ENCODE data around the gene HCRTR2. TPM values are rescaled to one million over a fixed set of nuclear protein-coding genes. Genes with fewer than 3 reads are reported as not detected.
"Not testable (repeated sequence)": the region's sequence is repeated elsewhere in the genome, so short reads cannot be mapped to it uniquely, and the experiment has no call there.

Gene HCRTR2
- total RNA-seq (2014; rRNA removed; shearing (Covaris generic)), result not detected in 2 replicates
- not detected in 2 replicates for polyA plus RNA-seq (2015; cell fraction: cytosol; rRNA removed)
- not detected in 2 replicates for polyA plus RNA-seq (2015; cell fraction: nucleus; rRNA removed)

DNA sequence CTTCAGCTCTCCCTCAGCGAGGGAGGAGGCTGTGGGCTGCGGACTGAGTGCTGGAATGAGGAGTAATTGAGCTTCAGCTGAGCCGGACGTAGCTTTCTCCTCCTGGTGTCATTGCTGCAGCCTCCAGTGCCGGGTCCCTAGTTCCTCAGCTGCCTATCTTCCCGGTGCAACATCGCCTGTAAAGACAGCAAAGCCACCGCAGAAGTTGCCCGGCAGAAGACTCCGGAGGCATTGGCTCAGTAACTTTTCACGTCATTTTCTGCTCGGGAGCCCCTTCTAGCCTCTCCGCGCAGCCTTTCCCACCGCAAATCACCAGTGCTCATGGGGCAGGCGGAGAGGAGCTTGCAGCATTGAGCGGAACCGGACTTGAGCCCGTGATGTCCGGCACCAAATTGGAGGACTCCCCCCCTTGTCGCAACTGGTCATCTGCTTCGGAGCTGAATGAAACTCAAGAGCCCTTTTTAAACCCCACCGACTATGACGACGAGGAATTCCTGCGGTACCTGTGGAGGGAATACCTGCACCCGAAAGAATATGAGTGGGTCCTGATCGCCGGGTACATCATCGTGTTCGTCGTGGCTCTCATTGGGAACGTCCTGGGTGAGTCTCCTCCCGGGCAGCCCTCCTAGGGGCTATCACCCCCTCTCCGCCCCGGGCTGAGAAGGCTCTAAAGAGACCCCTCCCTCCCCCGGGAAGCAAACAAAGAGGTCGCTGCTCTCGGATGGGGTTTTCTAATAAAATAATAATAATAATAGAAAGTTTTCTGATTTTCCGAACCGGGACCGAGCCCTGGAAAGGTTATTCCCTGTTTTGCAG, at the start of gene HCRTR2:
Gene HCRTR2 (plus strand): TSS at position 305 of the 816 bp plus-strand sequence. CDS start 73 bp downstream, at position 378.
- no peak for DNase-seq (ENCODE audit: low read depth, low spot score)
- in situ Hi-C loops (cut with HindIII; ENCODE audit: low pct_unique_long_range_greater_than_20kb, low sequenced_read_pairs), result no loop called here

DNA sequence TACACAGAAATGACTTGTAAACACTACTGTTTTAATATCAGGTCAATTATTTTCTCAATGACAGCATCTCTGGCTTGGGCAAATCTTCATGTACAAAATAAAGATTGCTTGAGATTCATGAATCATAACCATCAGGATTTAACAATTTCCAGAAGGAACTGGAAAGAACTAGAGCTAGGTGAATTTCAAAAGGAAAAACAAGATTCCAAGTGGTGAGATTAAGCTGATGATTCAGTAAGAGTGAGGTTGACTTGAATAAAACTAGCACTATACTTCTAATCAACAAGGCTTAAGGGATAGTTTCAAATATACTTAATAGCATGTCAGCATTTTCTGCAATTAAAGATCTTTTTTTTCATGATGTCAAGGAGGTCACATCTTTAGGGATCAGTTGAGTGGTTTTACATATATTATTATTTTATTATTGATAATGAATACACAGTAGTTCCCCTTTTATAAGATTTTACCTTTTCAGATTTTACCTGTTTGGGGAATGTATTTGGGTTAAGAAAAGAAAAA, 43.5 kb upstream of the HCRTR2 start:
- in situ Hi-C loops (cut with HindIII; ENCODE audit: low pct_unique_long_range_greater_than_20kb, low sequenced_read_pairs), result no loop called here
- DNase-seq (ENCODE audit: low read depth, low spot score), result no peak

DNA sequence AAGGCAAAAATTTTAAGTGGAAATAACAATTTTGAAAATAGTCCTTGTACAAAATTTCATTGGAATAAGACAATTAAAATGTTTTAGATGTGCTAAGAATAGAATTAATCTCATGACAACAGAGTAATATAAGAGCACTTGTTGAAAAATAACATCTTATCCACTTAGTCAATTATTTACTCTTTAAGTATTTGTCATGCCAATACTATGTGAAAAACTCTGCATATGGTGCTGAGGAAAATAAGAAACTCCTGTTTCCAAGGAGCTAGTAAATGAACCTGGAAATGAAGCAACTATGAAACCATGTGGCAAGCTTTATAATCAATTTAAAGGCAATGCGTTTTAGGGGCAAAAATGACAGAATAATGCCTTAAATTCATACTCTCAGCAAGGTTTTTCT, 42.7 kb upstream of the HCRTR2 start:
- in situ Hi-C loops (cut with HindIII; ENCODE audit: low pct_unique_long_range_greater_than_20kb, low sequenced_read_pairs), result no loop called here

DNA sequence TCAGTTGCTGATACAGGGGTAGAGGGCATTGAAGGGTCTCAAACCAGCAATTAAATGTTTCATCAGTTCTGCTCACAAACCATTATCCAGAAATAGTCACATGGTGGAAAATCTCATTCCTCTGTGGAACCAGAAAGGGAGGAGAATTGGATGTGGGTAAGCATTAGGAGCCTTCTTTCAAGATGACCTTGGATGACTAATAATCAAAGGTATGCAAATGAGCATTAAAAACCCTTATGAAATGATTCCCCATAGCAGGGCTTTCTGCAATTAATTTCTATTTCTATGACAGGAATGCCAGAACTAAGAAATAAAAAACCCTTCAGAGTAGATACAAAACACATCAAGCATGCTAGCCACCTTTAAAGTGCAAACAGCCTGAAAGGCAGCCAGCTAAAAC, 37.4 kb upstream of the HCRTR2 start:
- DNase-seq (ENCODE audit: low read depth, low spot score), result no peak
- in situ Hi-C loops (cut with HindIII; ENCODE audit: low pct_unique_long_range_greater_than_20kb, low sequenced_read_pairs), result no loop called here

More for the DNA sequence above, 42.7 kb upstream of the HCRTR2 start:
- DNase-seq (ENCODE audit: low read depth, low spot score), result no peak

DNA sequence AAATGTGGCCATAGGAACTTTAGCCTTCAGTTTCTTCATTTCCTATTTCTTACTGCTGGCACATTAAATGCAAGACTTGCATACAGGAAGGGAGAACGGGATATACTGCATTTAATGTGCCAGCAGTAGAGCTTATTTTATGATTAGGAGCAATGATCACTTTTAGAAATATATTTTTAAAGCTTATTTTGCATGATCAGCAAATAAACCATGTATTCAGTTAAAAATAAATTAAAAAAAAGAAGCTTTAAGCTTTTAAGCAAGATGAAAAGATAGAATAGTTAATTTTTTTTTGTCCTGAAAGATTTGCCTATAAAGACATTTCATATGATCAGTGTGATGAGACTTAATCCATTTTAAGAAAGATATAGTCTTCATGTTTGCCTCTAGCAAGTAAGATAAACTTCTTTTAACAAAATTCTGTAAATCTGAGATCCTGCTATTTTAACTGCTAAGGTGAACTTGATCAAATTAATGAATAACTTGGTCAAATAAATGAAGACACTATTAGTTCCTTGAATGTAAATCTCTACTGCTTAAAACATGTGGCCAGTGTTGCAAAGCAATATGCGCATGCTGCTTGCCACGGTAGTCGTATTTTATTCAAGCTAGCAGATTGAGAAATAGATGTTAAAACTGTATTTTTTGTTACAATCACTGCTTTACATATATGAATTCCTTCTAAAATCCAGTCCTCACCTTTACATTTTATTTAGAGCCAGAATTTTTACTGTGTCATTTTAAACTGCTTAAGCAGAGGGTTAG, 36.2 kb upstream of the HCRTR2 start:
- in situ Hi-C loops (cut with HindIII; ENCODE audit: low pct_unique_long_range_greater_than_20kb, low sequenced_read_pairs), result no loop called here

DNA sequence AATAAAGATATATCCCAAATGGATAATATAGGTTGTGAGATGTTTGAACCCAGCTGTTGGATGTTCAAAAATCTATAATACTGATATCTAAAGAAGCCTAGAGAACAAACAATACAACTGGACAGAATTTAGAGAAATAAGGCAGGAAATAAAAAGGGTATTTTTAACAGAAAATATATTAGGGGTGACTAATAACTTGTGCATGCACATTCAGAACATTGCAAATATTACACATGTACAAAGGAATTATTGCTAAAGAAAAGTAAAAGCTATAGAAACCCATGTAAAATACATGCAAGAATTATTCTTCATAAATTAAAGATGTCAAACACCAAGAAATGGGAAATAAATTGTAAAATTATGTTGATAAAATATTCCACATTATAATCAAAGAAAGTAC, 32.7 kb upstream of the HCRTR2 start:
- in situ Hi-C loops (cut with HindIII; ENCODE audit: low pct_unique_long_range_greater_than_20kb, low sequenced_read_pairs), result no loop called here
- no peak for DNase-seq (ENCODE audit: low read depth, low spot score)

More for the DNA sequence above, 36.2 kb upstream of the HCRTR2 start:
- DNase-seq (ENCODE audit: low read depth, low spot score), result no peak

DNA sequence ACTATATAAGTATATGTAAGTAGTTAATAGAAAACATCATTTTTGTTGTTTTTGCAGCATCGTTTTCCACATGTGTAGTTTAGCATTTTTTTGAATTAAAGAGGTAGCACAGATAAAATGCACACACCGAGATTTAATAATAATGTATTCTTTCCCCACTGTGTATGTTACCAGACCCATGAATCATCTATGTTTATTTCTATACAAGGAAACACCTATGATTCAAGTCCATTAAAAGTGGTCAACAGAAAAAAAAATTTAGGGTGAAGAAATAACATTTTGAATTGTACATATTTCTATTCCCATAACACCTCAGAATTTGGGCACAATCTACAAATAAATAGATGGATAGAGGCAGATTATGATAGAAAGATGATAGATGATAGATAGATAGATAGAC, 31.7 kb upstream of the HCRTR2 start:
- in situ Hi-C loops (cut with HindIII; ENCODE audit: low pct_unique_long_range_greater_than_20kb, low sequenced_read_pairs), result no loop called here
- DNase-seq (ENCODE audit: low read depth, low spot score), result no peak

DNA sequence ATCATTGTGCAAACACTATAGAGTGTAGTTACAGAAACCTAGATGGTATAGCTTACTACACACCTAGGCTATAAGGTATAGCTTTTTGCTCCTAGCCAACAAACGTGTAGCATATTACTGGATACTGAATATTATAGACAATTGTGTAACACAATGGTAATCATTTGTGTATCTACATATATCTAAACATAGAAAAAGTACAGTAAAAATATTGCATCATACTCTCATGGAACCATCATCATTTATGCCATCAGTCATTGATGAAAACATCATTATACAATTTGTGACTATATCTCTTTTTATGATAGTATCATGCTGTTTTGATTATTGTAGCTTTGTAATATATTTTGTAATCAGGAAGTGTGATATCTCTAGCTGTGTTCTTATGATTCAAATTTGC, 21.0 kb upstream of the HCRTR2 start:
- DNase-seq (ENCODE audit: low read depth, low spot score), result no peak
- in situ Hi-C loops (cut with HindIII; ENCODE audit: low pct_unique_long_range_greater_than_20kb, low sequenced_read_pairs), result no loop called here

DNA sequence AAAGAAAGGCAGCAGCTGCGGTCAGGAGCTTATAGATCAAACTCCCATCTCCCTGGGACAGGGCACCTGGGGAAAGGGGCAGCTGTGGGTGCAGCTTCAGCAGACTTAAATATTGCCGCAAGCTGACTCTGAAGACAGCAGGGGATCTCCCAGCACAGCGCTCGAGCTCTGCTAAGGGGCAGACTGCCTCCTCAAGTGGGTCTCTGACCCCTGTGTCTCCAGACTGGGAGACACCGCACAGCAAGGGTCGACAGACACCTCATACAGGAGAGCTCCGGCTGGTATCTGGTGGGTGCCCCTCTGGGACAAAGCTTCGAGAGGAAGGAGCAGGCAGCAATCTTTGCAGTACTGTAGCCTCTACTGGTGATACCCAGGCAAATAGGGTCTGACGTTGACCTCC, 15.5 kb upstream of the HCRTR2 start:
- in situ Hi-C loops (cut with HindIII; ENCODE audit: low pct_unique_long_range_greater_than_20kb, low sequenced_read_pairs); DNase-seq (ENCODE audit: low read depth, low spot score): not testable (repeated sequence)

DNA sequence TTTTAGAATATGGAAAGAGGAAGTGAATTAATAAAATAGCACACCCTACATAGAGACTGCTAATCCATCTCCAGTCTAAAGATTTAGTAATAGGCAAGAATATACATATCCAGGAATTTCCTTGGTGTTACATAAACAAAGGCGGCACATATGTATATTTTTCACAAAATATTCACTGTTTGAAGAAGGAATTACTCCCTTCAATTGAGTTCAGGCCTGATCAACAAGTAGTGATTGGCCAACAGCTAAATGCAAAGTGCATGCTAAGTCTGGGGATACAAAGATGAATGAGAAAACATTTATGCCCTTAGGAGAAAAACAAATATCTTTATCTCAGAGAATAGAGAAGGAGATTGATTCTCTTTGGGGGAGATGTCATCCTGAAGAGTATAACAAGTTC, 6.5 kb upstream of the HCRTR2 start:
- in situ Hi-C loops (cut with HindIII; ENCODE audit: low pct_unique_long_range_greater_than_20kb, low sequenced_read_pairs), result no loop called here
- DNase-seq (ENCODE audit: low read depth, low spot score), result no peak

DNA sequence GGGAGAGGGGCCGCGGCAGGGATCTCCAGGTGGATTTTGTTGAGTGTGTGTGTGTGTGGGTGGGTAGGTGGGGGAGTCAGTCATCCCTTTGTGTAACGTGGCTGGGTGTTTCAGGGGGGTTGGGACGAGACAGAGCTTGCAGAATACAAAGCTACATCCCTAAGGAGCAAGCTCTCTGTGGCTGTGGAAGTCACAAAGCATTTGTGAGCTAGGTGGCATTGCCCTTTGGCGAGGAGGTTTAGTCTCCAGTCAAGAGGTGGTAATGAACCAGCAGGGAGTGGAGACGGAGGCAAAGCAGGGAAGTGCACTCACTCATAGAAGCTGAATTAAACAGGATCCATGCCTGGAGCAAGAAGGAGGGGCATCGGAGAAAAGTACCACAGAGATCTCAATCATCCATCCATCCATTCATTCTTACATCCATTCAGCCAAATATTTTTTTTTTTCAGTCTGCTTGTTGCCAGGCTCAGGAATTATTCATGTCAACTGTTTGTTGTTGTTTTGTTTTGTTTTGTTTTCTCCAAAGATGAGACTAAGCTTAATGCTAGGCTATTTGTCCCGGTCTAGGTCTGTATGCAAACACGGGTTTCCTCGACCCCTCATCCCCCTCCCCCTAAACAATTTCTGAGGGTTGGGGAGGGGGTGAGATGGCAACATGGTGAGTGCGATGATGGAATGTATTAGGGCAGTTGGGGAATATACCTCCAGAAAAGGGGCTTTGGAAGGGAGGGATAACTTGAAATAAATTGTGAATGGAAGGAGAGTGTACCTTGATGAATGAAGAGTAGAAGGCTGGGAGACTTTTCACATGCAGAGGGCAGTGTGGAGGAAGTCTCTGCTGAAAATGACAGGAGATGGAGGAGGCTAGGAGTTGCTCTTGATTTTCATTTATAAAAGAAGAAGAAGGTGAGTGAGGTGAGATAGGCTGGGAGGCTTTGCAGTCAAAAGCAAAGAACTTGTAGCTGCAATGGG, 1.0 kb downstream of the HCRTR2 start:
- no peak for DNase-seq (ENCODE audit: low read depth, low spot score)
- in situ Hi-C loops (cut with HindIII; ENCODE audit: low pct_unique_long_range_greater_than_20kb, low sequenced_read_pairs), result no loop called here

DNA sequence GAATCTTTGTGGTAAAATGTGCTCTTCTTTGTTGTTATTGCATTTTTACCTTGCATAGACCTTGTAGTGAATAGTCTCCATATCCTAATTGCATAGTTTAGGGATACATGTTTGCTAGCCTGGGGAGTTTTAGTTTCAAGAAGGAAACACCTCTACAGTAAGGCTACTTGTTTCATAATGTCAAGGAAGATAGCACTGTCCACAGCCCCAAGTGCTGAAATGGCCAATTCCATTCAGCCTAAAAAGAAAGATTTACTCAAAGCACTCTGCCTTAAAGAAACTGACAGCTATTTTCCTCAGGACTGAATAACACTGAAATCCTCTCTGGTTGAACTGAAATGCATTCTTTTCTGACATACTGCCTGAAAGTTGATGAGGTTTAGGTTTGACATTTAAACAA, 2.6 kb downstream of the HCRTR2 start:
- in situ Hi-C loops (cut with HindIII; ENCODE audit: low pct_unique_long_range_greater_than_20kb, low sequenced_read_pairs), result no loop called here
- DNase-seq (ENCODE audit: low read depth, low spot score), result no peak

DNA sequence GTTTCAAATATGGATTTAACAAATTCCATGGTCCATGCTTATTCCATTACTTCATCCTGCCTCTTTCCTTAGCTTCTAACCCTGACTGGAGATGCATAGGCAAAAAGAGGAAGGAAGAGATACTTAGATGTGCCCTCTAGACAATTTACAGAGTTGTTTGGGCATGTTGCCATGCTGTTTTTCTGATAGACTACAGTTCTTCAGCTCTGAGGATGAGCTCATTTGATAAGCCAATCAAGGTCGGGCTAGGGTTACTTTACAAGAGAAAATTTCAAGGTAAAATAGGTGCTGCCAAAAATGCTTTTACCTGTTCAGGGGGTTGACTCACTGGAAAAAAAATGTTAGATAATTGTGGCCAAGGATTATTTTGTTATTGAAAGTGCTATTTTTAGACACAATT, 5.9 kb downstream of the HCRTR2 start:
- in situ Hi-C loops (cut with HindIII; ENCODE audit: low pct_unique_long_range_greater_than_20kb, low sequenced_read_pairs), result no loop called here
- no peak for DNase-seq (ENCODE audit: low read depth, low spot score)

DNA sequence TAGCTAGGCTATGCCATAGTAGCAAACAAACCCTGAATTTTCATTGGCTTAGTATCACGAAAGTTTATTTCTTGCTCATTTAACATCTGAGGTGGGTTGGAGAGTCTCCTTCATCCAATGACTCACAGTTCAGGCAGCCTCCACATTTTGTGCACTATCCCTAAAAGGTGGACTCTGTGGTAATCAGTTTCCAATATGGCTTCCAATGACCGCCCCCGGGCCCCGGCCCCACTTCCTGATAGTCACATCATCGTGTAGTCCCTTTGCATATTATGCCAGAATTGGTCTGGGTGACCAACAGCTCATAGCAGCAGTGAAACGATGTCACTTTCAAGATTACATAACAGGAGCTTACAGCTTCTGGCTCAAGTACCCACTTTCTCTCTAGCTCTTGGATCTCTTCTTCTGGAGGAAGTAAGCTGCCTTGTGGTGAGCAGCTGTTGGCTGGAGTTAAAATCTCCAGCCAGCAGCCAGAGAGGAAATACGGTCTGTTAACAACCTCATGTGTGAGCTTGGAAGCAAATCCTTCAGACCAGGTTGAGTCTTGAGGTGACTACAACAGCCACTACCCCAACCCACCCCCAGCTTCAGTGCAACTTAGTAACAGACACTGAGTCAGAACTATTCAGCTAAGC, 7.8 kb downstream of the HCRTR2 start:
- in situ Hi-C loops (cut with HindIII; ENCODE audit: low pct_unique_long_range_greater_than_20kb, low sequenced_read_pairs), result no loop called here
- no peak for DNase-seq (ENCODE audit: low read depth, low spot score)

DNA sequence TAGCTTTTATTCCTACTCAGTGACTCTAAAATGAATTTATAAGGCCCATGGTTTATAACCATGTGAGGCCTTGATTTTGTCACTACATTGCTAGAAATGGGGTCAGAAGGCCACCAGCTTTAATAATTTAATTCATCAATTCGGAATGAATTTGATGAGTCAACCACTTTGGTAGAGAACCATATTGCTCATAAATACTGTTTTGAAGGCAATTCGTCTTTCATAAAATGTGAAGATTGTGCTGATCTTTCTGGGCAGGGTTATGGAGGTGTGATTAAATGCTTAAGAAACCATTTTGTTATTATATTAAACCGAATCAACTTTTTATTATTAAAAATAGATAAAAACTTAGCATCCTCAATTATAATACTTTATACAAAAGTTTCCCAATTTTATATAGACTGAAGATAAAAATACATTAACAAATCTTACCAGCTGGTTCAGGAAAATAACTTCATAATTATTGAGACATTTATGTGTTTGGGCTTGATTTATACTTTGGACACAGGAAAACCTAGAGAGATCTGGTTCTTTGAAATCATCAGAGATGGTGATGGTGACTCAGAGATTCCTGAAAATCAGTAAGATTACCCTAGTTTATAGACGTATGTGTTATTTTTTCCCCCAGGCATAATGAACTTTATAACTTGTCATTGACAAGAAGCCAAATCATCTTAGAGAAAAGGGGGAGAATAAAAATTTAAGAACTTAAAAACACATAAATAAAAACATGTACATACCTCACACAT, 10.6 kb downstream of the HCRTR2 start:
- no peak for DNase-seq (ENCODE audit: low read depth, low spot score)
- in situ Hi-C loops (cut with HindIII; ENCODE audit: low pct_unique_long_range_greater_than_20kb, low sequenced_read_pairs), result no loop called here

DNA sequence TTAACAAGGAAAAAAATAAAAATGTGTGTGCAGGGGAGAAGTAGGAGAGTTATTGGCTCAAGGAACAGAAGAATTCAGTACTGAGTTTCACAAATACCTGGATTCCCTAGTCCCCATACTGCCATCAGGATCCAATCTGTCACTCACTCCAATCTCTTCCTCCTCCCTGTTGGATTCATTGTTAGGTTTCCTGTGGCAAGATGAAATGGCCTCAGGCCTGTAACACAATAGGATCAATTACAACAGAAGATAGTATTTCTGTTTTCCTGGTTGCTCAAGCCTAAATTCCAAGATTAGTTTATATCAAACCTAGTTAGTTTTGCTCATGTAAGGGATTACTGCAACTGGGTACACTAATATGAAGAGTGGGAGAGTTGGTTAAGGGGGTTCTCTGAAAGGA, 24.4 kb downstream of the HCRTR2 start:
- in situ Hi-C loops (cut with HindIII; ENCODE audit: low pct_unique_long_range_greater_than_20kb, low sequenced_read_pairs), result no loop called here
- no peak for DNase-seq (ENCODE audit: low read depth, low spot score)

All from SK-MEL-5 (cell line).